BLaER1 treated with 17β-estradiol and CSF1 and Interleukin-3, amounts not matched to agents 10 nM and 100 nM (cell line): ENCODE data around the gene NUCB1.
"Not testable (repeated sequence)": the region's sequence is repeated elsewhere in the genome, so short reads cannot be mapped to it uniquely, and the experiment has no call there.

Experiments
- H3K27ac ChIP-seq, 11 experiments: shearing (Covaris generic); formaldehyde crosslinking; 2 replicates each; pipeline ENCODE4 v1.8.1; 2022
- H3K27me3 ChIP-seq, 11 experiments: shearing (Covaris generic); formaldehyde crosslinking; 2 replicates each; pipeline ENCODE4 v1.8.1; 2022
- H3K36me3 ChIP-seq, 11 experiments: shearing (Covaris generic); formaldehyde crosslinking; 2 replicates each; pipeline ENCODE4 v1.8.1; 2022
- H3K4me1 ChIP-seq, 10 experiments: shearing (Covaris generic); formaldehyde crosslinking; 2 replicates each; pipeline ENCODE4 v1.8.1; 2022
- H3K4me2 ChIP-seq, 11 experiments: shearing (Covaris generic); formaldehyde crosslinking; 2 replicates each; pipeline ENCODE4 v1.8.1; 2022
- H3K4me3 ChIP-seq, 10 experiments: shearing (Covaris generic); formaldehyde crosslinking; 2 replicates each; pipeline ENCODE4 v1.8.1; 2022
- H3K9ac ChIP-seq, 11 experiments: shearing (Covaris generic); formaldehyde crosslinking; 2 replicates each; pipeline ENCODE4 v1.8.1; 2022
- H3K9me3 ChIP-seq, 11 experiments: shearing (Covaris generic); formaldehyde crosslinking; replicated peaks in 1 of 11; 2 replicates each; pipeline ENCODE4 v1.8.1; 2022
- H4K20me1 ChIP-seq, 11 experiments: shearing (Covaris generic); formaldehyde crosslinking; 2 replicates each; pipeline ENCODE4 v1.8.1; 2022
- Cebpa-rat ChIP-seq, 11 experiments: shearing (Covaris generic); IDR thresholded peaks; 2 replicates each; pipeline ENCODE4 v1.8.1; 2022

NUCB1 gene

DNA sequence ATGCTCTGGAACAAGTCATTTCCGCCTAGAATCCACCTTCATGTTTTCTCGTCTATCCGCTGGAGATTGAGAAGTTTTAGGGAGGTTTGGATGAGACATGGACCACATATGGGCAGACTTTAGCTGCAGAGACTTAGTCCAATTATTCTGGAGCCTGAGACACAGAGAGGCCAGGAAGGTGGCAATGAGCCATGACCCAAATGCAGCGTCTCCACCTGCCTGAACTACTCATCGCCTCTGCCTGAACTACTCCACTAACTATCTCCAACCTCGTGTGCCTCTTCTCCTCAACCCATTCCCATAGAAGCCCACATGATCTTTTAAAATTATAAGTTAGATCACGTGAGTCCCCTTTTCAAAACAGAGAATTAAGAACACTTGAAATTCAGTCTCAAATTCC lies 37.3 kb upstream of the NUCB1 start:
- Histone ChIP-seq H3K4me1 (peaks cover 18 to 34% (median 31%) of the 10 kb centered on the region in 10 experiments), H3K36me3 (no peaks in the 10 kb centered on the region), H3K9me3 (no peaks in the 10 kb centered on the region), H3K4me3 (no peak overlapping the region), H4K20me1 (no peaks in the 10 kb centered on the region), H3K4me2 (no peak overlapping the region), H3K27ac (no peak overlapping the region), H3K27me3 (no peaks in the 10 kb centered on the region), H3K9ac (no peak overlapping the region)
- no peak for TF ChIP-seq Cebpa-rat (IDR thresholded peaks at IDR 0.05)

DNA sequence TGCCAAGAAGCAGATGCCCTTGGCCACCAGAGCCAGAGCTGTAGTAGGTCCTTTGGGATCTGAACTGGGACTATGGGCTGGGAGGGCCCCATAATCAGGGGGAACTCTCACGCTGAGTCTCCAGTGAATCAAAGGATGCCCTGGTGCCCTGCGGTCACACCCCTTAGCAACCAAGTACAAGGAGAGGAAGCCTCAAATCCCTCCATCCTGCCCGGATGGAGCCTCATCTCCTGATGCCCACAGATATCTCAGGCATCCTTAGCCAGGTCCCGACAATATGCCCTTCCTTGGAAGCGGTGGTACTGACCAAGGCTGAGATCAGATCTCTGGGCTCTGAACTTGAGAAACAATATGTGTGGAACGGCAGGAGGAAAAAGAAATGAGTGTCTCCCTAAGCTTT lies 33.4 kb upstream of the NUCB1 start:
- no peaks in the 10 kb centered on the region for H3K36me3 ChIP-seq
- peak overlapping the region in 6 of 11 experiments; percentile 6 to 44 (median 16); a peak in 6 of 22 replicates for H3K9ac ChIP-seq
- TF ChIP-seq Cebpa-rat (IDR thresholded peaks at IDR 0.05): no peak
- no peak overlapping the region for H3K4me3 ChIP-seq
- H4K20me1 ChIP-seq: no peaks in the 10 kb centered on the region
- H3K4me1 ChIP-seq: peaks cover 36 to 46% (median 38%) of the 10 kb centered on the region in 10 experiments
- H3K9me3 ChIP-seq: no peaks in the 10 kb centered on the region
- peak overlapping the region; percentile 17 to 83 (median 75); a peak in 20 of 22 replicates for H3K4me2 ChIP-seq
- peak overlapping the region in 4 of 11 experiments; percentile 2 to 22 (median 9); a peak in 4 of 22 replicates for H3K27ac ChIP-seq
- H3K27me3 ChIP-seq: no peaks in the 10 kb centered on the region

DNA sequence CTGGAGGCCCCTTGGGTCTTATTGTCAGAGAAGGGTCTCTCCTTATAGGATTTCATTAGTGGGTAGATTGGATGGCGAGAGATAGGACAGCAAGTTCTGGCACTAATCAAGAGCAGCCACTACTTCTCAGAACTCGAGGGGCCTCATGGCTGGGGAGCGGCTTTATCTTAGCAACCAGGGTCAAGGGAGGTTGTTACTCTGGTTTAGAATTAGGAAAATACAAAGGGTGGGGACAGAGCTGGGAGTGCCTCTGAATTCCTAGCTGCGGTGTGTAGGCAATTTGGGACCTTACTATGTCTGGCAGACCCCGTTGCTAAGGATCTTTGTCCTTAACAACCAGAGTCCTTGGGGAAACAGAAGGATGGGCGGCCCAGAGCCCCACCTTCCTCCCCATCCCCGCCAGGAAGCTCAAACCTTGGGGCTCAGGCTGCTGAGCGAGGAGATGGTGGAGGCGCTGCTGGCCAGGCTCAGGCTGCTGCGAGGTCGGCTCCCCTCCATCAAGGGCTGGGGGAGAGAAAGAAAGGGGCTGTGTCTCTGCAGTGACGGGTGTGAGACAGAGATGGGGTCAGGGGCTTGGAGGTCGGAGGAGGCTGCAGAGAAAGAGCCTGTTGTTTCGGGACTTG lies 32.9 kb upstream of the NUCB1 start:
- peak overlapping the region in 6 of 11 experiments; percentile 22 to 67 (median 60); a peak in 6 of 22 replicates for H3K27ac ChIP-seq
- H3K4me1 ChIP-seq: peaks cover 37 to 49% (median 41%) of the 10 kb centered on the region in 10 experiments
- H3K9ac ChIP-seq: peak overlapping the region in 7 of 11 experiments; percentile 25 to 62 (median 51); a peak in 11 of 22 replicates
- peak overlapping the region in 1 of 10 experiments; percentile 14; a peak in 1 of 20 replicates for H3K4me3 ChIP-seq
- no peaks in the 10 kb centered on the region for H4K20me1 ChIP-seq
- no peaks in the 10 kb centered on the region for H3K36me3 ChIP-seq
- TF ChIP-seq Cebpa-rat (IDR thresholded peaks at IDR 0.05): no peak
- H3K9me3 ChIP-seq: no peaks in the 10 kb centered on the region
- H3K27me3 ChIP-seq: no peaks in the 10 kb centered on the region
- peak overlapping the region; percentile 56 to 83 (median 78) for H3K4me2 ChIP-seq

DNA sequence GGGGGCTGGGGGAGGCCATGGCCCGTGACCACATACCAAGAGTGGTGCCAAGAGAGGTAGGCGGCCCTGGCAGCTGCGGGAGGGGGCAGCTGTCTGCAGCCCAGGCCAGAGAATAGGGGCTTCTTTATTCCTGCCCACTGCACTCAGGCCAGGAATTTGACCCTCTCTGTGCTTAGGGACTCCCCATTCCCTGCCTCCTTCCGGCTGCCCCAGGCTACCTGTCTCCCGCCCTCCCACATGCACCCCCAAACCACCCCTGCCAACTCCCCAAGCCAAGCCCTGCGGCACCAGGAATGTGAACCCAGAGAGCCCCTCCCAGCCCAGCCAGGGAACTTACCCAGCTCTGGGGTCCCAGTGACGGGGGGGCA lies 32.4 kb upstream of the NUCB1 start:
- Histone ChIP-seq H3K9ac (peak overlapping the region; percentile 17 to 62 (median 51); a peak in 17 of 22 replicates), H3K27ac (peak overlapping the region; percentile 23 to 67 (median 59); a peak in 18 of 22 replicates), H3K9me3 (no peaks in the 10 kb centered on the region), H4K20me1 (peaks cover 0 to 5% (median 0%) of the 10 kb centered on the region in 11 experiments; a peak in 6 of 22 replicates), H3K4me3 (peak overlapping the region in 1 of 10 experiments; percentile 14; a peak in 1 of 20 replicates), H3K4me1 (peaks cover 37 to 49% (median 41%) of the 10 kb centered on the region in 10 experiments), H3K4me2 (peak overlapping the region; percentile 56 to 83 (median 78)), H3K36me3 (no peaks in the 10 kb centered on the region), H3K27me3 (no peaks in the 10 kb centered on the region)
- no peak for TF ChIP-seq Cebpa-rat (IDR thresholded peaks at IDR 0.05)

DNA sequence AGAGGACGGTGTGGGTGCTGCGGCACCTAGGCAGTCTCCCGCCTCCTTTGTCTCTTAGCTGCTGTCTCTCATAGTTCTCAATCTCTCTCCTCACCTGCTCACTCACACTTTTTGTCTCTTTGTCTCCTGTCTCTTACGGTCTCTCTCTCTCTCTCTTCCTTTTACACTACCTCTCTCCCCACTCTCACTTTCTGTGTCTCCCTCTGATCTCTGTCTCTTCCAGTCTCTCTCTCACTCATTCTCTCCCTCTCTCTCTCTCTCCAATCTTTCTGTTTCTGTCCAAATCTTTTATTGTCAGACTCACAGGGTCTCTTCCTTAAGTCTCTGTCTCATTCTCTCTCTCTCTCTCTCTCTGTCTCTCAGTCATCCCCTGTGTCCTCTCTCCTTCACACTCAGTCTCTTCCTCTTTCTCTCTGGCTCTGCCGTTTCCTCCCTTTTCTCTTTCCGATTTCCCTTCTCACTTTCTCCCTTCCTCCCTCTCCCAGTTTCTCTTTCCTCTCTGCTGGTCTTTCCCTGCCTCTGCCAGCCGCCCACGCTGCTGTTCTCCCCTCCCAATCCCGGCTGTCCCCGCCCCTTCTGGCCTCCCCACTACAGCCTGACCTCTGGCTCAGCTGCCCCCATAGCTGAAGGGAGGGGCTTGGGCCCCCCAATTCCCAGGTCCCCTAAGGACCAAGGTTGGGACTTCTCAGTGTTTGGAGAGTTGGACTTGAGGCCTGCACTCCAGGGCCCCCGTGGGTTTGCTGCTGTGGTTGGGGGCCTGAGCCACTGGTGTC lies 31.8 kb upstream of the NUCB1 start, which contains the start of gene PLEKHA4:
TSS of gene PLEKHA4 (minus strand) at position 504 of the 773 bp plus-strand sequence. CDS start 997 bp downstream, outside the sequence.
- Histone ChIP-seq H3K4me3 (peak within 1 kb of the TSS in 1 of 10 experiments; percentile 14; a peak in 1 of 20 replicates), H3K9me3 (no peaks in the 10 kb centered on the region), H3K4me1 (peaks cover 39 to 49% (median 43%) of the 10 kb centered on the region in 10 experiments), H4K20me1 (peaks cover 3 to 10% (median 4%) of the 10 kb centered on the region in 11 experiments; a peak in 18 of 22 replicates), H3K36me3 (peaks cover 0 to 2% (median 1%) of the 10 kb centered on the region in 11 experiments; a peak in 8 of 22 replicates), H3K27ac (peak within 1 kb of the TSS; percentile 23 to 67 (median 59); a peak in 21 of 22 replicates), H3K4me2 (peak within 1 kb of the TSS; percentile 56 to 83 (median 78)), H3K9ac (peak within 1 kb of the TSS; percentile 17 to 62 (median 51); a peak in 19 of 22 replicates), H3K27me3 (no peaks in the 10 kb centered on the region)
- no peak for TF ChIP-seq Cebpa-rat (IDR thresholded peaks at IDR 0.05)

DNA sequence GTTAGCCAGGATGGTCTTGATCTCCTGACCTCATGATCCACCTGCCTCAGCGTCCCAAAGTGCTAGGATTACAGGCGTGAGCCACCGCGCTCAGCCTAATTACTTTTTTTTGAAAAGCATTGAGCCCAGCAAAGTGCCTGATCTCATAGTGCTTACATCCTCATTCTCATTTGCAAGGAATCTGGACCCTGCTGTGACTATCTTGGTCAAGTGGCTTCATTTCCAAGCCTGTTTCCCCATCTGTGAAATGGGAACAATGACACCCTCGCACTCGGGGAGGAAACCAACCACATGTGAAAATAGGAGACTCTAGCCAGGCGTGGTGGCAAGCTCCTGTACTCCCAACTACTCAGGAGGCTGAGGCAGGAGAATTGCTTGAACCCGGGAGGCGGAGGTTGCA lies 30.1 kb upstream of the NUCB1 start:
- Histone ChIP-seq H3K36me3 (peaks cover 16 to 19% (median 16%) of the 10 kb centered on the region in 11 experiments; a peak in 20 of 22 replicates), H3K9ac (no peak overlapping the region), H3K4me2 (no peak overlapping the region), H3K4me1 (peaks cover 41 to 66% (median 60%) of the 10 kb centered on the region in 10 experiments), H3K27me3 (no peaks in the 10 kb centered on the region), H4K20me1 (peaks cover 20 to 28% (median 21%) of the 10 kb centered on the region in 11 experiments; a peak in 19 of 22 replicates), H3K27ac (no peak overlapping the region), H3K4me3 (no peak overlapping the region), H3K9me3 (no peaks in the 10 kb centered on the region)
- no peak for TF ChIP-seq Cebpa-rat (IDR thresholded peaks at IDR 0.05)

DNA sequence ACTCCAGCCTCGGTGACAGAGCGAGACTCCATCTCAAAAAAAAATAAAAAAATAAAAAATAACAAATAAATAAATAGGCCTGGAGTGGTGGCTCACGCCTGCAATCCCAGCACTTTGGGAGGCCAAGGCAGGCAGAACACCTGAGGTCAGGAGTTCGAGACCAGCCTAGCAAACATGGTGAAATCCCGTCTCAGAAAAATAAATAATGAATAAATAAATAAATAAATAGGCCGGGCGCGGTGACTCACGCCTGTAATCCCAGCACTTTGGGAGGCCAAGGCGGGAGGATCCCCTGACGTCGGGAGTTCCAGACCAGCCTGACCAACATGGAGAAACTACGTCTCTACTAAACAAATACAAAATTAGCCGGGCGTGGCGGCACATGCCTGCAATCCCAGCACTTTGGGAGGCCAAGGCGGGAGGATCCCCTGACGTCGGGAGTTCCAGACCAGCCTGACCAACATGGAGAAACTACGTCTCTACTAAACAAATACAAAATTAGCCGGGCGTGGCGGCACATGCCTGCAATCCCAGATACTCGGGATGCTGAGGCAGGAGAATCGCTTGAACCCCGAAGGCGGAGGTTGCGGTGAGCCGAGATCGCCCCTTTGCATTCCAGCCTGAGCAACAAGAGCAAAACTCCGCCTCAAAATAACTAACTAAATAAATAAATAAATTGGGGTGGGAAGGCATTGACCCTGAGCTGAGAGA lies 28.5 kb upstream of the NUCB1 start:
- Histone ChIP-seq H3K36me3 (peaks cover 22 to 32% (median 28%) of the 10 kb centered on the region in 11 experiments; a peak in 20 of 22 replicates), H3K27ac (peak overlapping the region in 9 of 11 experiments; percentile 41 to 100 (median 97); a peak in 12 of 22 replicates), H3K4me1 (peaks cover 40 to 68% (median 64%) of the 10 kb centered on the region in 10 experiments), H4K20me1 (peaks cover 26 to 42% (median 36%) of the 10 kb centered on the region in 11 experiments), H3K4me3 (peak overlapping the region in 3 of 10 experiments; percentile 89 to 91 (median 91); a peak in 3 of 20 replicates), H3K9ac (peak overlapping the region in 3 of 11 experiments; percentile 97 to 99 (median 98); a peak in 6 of 22 replicates), H3K4me2 (peak overlapping the region in 10 of 11 experiments; percentile 35 to 98 (median 50); a peak in 14 of 22 replicates)
- H3K9me3 ChIP-seq, H3K27me3 ChIP-seq: not testable (repeated sequence)

DNA sequence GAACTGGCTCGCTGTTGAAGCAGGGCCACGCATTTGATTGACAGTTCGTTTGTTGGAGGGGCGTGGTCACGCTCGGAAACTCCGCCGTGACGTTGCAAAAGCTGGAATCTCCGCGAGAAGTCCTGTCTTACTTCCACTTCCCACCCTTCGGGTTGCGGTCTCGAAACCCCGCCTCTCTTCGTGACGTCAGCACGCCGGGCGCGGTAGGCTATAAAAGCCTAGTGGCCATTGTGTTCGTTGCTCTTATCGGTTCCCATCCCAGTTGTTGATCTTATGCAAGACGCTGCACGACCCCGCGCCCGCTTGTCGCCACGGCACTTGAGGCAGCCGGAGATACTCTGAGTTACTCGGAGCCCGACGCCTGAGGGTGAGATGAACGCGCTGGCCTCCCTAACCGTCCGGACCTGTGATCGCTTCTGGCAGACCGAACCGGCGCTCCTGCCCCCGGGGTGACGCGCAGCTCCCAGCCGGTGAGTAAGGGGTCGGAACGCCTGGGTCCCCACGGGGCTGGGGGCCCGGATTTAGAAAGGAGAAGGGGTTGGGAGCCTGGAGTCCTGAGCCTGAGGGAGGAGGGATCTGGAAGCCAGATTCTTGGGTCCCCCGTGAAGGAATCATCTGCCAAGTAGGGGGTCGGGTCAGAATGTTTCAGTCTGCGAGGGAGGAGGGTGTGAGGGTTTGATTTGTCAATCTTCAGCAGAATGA lies 27.8 kb upstream of the NUCB1 start, which contains the start of gene PPP1R15A:
TSS of gene PPP1R15A (plus strand) at position 240 of the 702 bp plus-strand sequence. CDS start 813 bp downstream, outside the sequence.
- peak within 1 kb of the TSS; percentile 88 to 99 (median 91) for H3K4me3 ChIP-seq
- peaks cover 22 to 39% (median 31%) of the 10 kb centered on the region in 11 experiments; a peak in 21 of 22 replicates for H3K36me3 ChIP-seq
- peaks cover 0 to 3% (median 0%) of the 10 kb centered on the region in 11 experiments; a peak in 4 of 22 replicates for H3K9me3 ChIP-seq
- H3K9ac ChIP-seq: peak within 1 kb of the TSS; percentile 96 to 100 (median 99)
- peak within 1 kb of the TSS; percentile 96 to 100 (median 98) for H3K27ac ChIP-seq
- H3K4me2 ChIP-seq: peak within 1 kb of the TSS; percentile 89 to 100 (median 98)
- H3K27me3 ChIP-seq: no peaks in the 10 kb centered on the region
- peaks cover 26 to 44% (median 37%) of the 10 kb centered on the region in 11 experiments for H4K20me1 ChIP-seq
- 0 out of 22 replicates have a peak, but pooled peaks of 1 of the 11 experiments have one; percentile 11 for TF ChIP-seq Cebpa-rat (IDR thresholded peaks at IDR 0.05)
- H3K4me1 ChIP-seq: peaks cover 40 to 68% (median 64%) of the 10 kb centered on the region in 10 experiments
